ENCODE results near the gene METTL17.

METTL17 gene

GRCh38 chr14:21041676-21042433, 52.1 kb downstream of the METTL17 start, which contains the start of gene RNASE7:
RNASE7 (plus strand) TSS chr14:21042362; CDS start chr14:21042993, 631 bp downstream.
- DNase-seq (ENCODE audit: low read depth), result peak; percentile 58
- TF ChIP-seq CTCF (conservative IDR thresholded peaks at IDR 0.05; ENCODE audit: low read length), result no peak
- H3K4me3 ChIP-seq (ENCODE audit: low read length), result no peak within 1 kb of the TSS

DNA sequence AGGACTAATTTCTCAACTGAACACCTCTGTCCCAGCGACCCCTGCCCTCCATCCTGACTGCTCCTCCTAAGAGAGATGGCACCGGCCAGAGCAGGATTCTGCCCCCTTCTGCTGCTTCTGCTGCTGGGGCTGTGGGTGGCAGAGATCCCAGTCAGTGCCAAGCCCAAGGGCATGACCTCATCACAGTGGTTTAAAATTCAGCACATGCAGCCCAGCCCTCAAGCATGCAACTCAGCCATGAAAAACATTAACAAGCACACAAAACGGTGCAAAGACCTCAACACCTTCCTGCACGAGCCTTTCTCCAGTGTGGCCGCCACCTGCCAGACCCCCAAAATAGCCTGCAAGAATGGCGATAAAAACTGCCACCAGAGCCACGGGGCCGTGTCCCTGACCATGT, 53.1 kb downstream of the METTL17 start:
- no peak for TF ChIP-seq CTCF (conservative IDR thresholded peaks at IDR 0.05; ENCODE audit: low read length)
- peak; percentile 25 for DNase-seq (ENCODE audit: low read depth)
- H3K4me3 ChIP-seq (ENCODE audit: low read length), result no peak overlapping the region

- no peak overlapping the region for H3K4me3 ChIP-seq (ENCODE audit: low read length)
- no peak for TF ChIP-seq CTCF (conservative IDR thresholded peaks at IDR 0.05; ENCODE audit: low read length)
- no peak for DNase-seq (ENCODE audit: low read depth)
These were observed 53.7 kb downstream of the METTL17 start for GRCh38 chr14:21043387-21043973.

DNA sequence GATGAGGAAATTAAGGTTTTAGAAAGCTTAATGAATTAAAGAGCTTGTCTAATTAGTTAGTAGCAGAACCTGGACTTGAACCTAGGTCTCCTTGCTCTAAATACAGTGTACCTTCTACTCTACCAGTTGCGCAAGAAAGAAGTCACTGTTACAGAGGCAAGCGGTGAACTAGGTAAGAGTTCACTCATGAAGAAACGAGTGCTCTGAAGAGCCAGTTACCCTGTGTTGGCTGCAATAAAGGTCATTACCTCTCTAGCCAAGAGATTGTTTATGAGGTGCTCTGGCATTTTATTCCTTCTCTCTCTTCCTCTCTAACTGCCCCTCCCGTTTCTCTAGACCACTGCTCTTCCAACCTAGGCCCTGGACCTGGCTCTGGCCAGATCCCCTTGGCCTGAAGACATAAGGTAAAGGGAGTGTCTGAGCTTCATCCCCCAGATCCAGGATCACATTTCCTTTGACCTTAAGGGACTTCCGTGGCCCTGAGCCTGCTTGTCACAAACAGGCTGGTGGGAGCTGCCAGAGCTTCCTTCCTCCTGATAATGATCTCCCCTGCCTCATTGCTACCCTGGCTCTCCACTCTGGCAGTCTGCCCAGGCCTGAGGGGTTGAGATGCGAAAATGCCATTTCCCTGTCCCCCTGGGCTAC, 54.3 kb downstream of the METTL17 start:
- DNase-seq (ENCODE audit: low read depth), result no peak
- no peak for TF ChIP-seq CTCF (conservative IDR thresholded peaks at IDR 0.05; ENCODE audit: low read length)
- no peak overlapping the region for H3K4me3 ChIP-seq (ENCODE audit: low read length)
